ENCODE measurements around the gene ITPKB. TPM values are rescaled to one million over a fixed set of nuclear protein-coding genes. Genes with fewer than 3 reads are reported as not detected.

Gene ITPKB
- total and polyA plus RNA-seq, 2 experiments from 2014 or later = 0.31 to 5.2 TPM

DNA sequence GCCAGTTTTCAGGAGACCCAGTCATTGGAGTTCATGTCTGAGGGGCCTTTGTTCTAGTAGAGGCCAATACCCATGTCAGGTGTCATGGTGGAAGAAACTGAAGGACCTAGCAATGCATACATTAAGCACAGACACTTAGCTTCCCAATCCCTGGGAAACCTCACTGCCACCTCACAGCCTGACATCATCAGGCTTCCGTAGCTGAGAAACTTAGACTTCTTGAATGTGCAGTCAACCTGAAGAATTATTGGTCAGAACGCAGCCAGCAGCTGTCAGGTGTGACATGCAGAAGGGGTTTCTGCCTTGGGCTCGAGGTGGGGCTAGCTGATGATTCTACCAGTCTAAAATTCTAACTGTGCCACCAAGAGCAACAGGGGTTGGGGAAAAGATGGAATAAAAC, 1.9 kb upstream of the ITPKB start:
- no peak overlapping the region for H3K4me2 ChIP-seq
- no peaks in the 10 kb centered on the region for H3K9me2 ChIP-seq (ENCODE audit: insufficient read depth)
- H3K27ac ChIP-seq (ENCODE audit: low read depth) = no peak overlapping the region
- no peak overlapping the region for H3K27ac Mint-ChIP-seq
- no peaks in the 10 kb centered on the region for H3K36me3 Mint-ChIP-seq (ENCODE audit: low read depth)
- peaks cover 4% of the 10 kb centered on the region; the same call in 2 of the 3 replicates for H3K9me3 Mint-ChIP-seq
- no peaks in the 10 kb centered on the region for H3K36me3 ChIP-seq (ENCODE audit: insufficient read depth)
- H2AFZ ChIP-seq = no peak overlapping the region
- DNase-seq (ENCODE audit: low spot score) (no peak), ATAC-seq (no peak)
- peaks cover 65% of the 10 kb centered on the region for H3K27me3 ChIP-seq (ENCODE audit: insufficient read depth)
- no peak overlapping the region for H3K4me3 Mint-ChIP-seq
- no peaks in the 10 kb centered on the region for H3K79me2 ChIP-seq (replicated peaks; ENCODE audit: insufficient read depth)
- no peaks in the 10 kb centered on the region for H3F3A ChIP-seq (replicated peaks; ENCODE audit: low read depth)
- H3K4me1 ChIP-seq (ENCODE audit: insufficient read depth) = peaks cover 13% of the 10 kb centered on the region
- TF ChIP-seq NANOG (IDR thresholded peaks at IDR 0.05; ENCODE audit: borderline replicate concordance) (no peak), CREB1 (CRISPR knock-in tag; IDR thresholded peaks at IDR 0.05; ENCODE audit: low read depth) (no peak), EZH2phosphoT487 (IDR thresholded peaks at IDR 0.05; ENCODE audit: unreplicated experiment) (no peak), ZNF114 (CRISPR knock-in tag; IDR thresholded peaks at IDR 0.05) (no peak), STAT1 (IDR thresholded peaks at IDR 0.05; ENCODE audit: unreplicated experiment) (no peak), EZH2 (IDR thresholded peaks at IDR 0.05; ENCODE audit: low read depth, unreplicated experiment) (no peak), JUNB (IDR thresholded peaks at IDR 0.05; ENCODE audit: unreplicated experiment) (no peak), ZNF331 (CRISPR knock-in tag; IDR thresholded peaks at IDR 0.05; ENCODE audit: low read depth) (no peak), POLR2AphosphoS5 (IDR thresholded peaks at IDR 0.05; ENCODE audit: low read depth) (no peak)
- TF ChIP-seq, protein P1, sequence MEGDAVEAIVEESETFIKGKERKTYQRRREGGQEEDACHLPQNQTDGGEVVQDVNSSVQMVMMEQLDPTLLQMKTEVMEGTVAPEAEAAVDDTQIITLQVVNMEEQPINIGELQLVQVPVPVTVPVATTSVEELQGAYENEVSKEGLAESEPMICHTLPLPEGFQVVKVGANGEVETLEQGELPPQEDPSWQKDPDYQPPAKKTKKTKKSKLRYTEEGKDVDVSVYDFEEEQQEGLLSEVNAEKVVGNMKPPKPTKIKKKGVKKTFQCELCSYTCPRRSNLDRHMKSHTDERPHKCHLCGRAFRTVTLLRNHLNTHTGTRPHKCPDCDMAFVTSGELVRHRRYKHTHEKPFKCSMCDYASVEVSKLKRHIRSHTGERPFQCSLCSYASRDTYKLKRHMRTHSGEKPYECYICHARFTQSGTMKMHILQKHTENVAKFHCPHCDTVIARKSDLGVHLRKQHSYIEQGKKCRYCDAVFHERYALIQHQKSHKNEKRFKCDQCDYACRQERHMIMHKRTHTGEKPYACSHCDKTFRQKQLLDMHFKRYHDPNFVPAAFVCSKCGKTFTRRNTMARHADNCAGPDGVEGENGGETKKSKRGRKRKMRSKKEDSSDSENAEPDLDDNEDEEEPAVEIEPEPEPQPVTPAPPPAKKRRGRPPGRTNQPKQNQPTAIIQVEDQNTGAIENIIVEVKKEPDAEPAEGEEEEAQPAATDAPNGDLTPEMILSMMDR (conservative IDR thresholded peaks at IDR 0.05; ENCODE audit: low read depth in 2 of 2) = no peak
- TF ChIP-seq, protein P2, sequence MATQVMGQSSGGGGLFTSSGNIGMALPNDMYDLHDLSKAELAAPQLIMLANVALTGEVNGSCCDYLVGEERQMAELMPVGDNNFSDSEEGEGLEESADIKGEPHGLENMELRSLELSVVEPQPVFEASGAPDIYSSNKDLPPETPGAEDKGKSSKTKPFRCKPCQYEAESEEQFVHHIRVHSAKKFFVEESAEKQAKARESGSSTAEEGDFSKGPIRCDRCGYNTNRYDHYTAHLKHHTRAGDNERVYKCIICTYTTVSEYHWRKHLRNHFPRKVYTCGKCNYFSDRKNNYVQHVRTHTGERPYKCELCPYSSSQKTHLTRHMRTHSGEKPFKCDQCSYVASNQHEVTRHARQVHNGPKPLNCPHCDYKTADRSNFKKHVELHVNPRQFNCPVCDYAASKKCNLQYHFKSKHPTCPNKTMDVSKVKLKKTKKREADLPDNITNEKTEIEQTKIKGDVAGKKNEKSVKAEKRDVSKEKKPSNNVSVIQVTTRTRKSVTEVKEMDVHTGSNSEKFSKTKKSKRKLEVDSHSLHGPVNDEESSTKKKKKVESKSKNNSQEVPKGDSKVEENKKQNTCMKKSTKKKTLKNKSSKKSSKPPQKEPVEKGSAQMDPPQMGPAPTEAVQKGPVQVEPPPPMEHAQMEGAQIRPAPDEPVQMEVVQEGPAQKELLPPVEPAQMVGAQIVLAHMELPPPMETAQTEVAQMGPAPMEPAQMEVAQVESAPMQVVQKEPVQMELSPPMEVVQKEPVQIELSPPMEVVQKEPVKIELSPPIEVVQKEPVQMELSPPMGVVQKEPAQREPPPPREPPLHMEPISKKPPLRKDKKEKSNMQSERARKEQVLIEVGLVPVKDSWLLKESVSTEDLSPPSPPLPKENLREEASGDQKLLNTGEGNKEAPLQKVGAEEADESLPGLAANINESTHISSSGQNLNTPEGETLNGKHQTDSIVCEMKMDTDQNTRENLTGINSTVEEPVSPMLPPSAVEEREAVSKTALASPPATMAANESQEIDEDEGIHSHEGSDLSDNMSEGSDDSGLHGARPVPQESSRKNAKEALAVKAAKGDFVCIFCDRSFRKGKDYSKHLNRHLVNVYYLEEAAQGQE (IDR thresholded peaks at IDR 0.05; ENCODE audit: unreplicated experiment) = no peak
- TF ChIP-seq, protein P3, sequence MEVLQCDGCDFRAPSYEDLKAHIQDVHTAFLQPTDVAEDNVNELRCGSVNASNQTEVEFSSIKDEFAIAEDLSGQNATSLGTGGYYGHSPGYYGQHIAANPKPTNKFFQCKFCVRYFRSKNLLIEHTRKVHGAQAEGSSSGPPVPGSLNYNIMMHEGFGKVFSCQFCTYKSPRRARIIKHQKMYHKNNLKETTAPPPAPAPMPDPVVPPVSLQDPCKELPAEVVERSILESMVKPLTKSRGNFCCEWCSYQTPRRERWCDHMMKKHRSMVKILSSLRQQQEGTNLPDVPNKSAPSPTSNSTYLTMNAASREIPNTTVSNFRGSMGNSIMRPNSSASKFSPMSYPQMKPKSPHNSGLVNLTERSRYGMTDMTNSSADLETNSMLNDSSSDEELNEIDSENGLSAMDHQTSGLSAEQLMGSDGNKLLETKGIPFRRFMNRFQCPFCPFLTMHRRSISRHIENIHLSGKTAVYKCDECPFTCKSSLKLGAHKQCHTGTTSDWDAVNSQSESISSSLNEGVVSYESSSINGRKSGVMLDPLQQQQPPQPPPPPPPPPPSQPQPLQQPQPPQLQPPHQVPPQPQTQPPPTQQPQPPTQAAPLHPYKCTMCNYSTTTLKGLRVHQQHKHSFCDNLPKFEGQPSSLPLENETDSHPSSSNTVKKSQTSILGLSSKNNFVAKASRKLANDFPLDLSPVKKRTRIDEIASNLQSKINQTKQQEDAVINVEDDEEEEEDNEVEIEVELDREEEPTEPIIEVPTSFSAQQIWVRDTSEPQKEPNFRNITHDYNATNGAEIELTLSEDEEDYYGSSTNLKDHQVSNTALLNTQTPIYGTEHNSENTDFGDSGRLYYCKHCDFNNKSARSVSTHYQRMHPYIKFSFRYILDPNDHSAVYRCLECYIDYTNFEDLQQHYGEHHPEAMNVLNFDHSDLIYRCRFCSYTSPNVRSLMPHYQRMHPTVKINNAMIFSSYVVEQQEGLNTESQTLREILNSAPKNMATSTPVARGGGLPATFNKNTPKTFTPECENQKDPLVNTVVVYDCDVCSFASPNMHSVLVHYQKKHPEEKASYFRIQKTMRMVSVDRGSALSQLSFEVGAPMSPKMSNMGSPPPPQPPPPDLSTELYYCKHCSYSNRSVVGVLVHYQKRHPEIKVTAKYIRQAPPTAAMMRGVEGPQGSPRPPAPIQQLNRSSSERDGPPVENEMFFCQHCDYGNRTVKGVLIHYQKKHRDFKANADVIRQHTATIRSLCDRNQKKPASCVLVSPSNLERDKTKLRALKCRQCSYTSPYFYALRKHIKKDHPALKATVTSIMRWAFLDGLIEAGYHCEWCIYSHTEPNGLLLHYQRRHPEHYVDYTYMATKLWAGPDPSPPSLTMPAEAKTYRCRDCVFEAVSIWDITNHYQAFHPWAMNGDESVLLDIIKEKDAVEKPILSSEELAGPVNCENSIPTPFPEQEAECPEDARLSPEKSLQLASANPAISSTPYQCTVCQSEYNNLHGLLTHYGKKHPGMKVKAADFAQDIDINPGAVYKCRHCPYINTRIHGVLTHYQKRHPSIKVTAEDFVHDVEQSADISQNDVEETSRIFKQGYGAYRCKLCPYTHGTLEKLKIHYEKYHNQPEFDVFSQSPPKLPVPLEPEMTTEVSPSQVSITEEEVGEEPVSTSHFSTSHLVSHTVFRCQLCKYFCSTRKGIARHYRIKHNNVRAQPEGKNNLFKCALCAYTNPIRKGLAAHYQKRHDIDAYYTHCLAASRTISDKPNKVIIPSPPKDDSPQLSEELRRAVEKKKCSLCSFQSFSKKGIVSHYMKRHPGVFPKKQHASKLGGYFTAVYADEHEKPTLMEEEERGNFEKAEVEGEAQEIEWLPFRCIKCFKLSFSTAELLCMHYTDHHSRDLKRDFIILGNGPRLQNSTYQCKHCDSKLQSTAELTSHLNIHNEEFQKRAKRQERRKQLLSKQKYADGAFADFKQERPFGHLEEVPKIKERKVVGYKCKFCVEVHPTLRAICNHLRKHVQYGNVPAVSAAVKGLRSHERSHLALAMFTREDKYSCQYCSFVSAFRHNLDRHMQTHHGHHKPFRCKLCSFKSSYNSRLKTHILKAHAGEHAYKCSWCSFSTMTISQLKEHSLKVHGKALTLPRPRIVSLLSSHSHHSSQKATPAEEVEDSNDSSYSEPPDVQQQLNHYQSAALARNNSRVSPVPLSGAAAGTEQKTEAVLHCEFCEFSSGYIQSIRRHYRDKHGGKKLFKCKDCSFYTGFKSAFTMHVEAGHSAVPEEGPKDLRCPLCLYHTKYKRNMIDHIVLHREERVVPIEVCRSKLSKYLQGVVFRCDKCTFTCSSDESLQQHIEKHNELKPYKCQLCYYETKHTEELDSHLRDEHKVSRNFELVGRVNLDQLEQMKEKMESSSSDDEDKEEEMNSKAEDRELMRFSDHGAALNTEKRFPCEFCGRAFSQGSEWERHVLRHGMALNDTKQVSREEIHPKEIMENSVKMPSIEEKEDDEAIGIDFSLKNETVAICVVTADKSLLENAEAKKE (CRISPR knock-in tag; IDR thresholded peaks at IDR 0.05) = no peak
- TF ChIP-seq, protein P4, sequence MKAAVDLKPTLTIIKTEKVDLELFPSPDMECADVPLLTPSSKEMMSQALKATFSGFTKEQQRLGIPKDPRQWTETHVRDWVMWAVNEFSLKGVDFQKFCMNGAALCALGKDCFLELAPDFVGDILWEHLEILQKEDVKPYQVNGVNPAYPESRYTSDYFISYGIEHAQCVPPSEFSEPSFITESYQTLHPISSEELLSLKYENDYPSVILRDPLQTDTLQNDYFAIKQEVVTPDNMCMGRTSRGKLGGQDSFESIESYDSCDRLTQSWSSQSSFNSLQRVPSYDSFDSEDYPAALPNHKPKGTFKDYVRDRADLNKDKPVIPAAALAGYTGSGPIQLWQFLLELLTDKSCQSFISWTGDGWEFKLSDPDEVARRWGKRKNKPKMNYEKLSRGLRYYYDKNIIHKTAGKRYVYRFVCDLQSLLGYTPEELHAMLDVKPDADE (IDR thresholded peaks at IDR 0.05) = no peak
- H3K4me3 ChIP-seq = no peak overlapping the region
- H3K4me1 Mint-ChIP-seq = peaks cover 12% of the 10 kb centered on the region; the same call in 2 of the 3 replicates
- peaks cover 31% of the 10 kb centered on the region for H3K27me3 Mint-ChIP-seq (ENCODE audit: insufficient read depth, low read depth, poor library complexity)
- H4K20me1 ChIP-seq (replicated peaks; ENCODE audit: insufficient read depth) = no peaks in the 10 kb centered on the region

Data from GM23338 (cell line).